GM12878 (cell line): ENCODE results near the gene AATF. TPM values are rescaled to one million over a fixed set of nuclear protein-coding genes. Genes with fewer than 3 reads are reported as not detected.

Experiments
- ATAC-seq: fragments of 200-7000 bp; cut with Tn5 transposase; 3 replicates; pipeline ENCODE4 v1.9.1; 2020; ENCODE audit warnings: mild to moderate bottlenecking, moderate library complexity
- BruUV-seq: library from RNA; stranded (reverse); fragments of 400-500 nt; replicated peaks from 2 replicates; lab custom pipeline; 2021; lab: Mats Ljungman, UMichigan
- CTCF ChIA-PET: fragments of 300-600 bp; sonication (Branson Sonifier 250); formaldehyde crosslinking; extraction: SDS; loops from one replicate; lab custom pipeline; 2021; ENCODE audit warnings: inconsistent platforms; lab: Yijun Ruan, JAX
- POLR2A ChIA-PET: fragments of 350-600 bp; formaldehyde crosslinking; extraction: SDS; loops from one replicate; lab custom pipeline; 2021; ENCODE audit warnings: inconsistent platforms; lab: Charles Lee
- RAD21 ChIA-PET: fragments of 300-600 bp; sonication (Branson Sonifier 250); formaldehyde crosslinking; loops from one replicate; lab custom pipeline; 2023; ENCODE audit warnings: antibody characterized with exemption; ENCODE audit not compliant: unreplicated experiment; lab: Charles Lee
- SMC1A ChIA-PET: fragments of 300-600 bp; sonication (Branson Sonifier 250); formaldehyde crosslinking; loops from one replicate; lab custom pipeline; 2023; ENCODE audit not compliant: unreplicated experiment, uncharacterized antibody; lab: Charles Lee
- DNase-seq: peaks from one replicate; pipeline ENCODE4 v3.0.0-alpha.2; 2011; ENCODE audit warnings: low read depth, low spot score
- FAIRE-seq: peaks from 3 replicates; lab custom pipeline; 2011; peaks lifted over from hg19 to GRCh38; lab: Jason Lieb, UNC
- H2AFZ ChIP-seq: 2 replicates; pipeline ENCODE4 v1.6.0; 2011; ENCODE audit warnings: low read depth, low read length, control low read depth; ENCODE audit not compliant: control insufficient read depth
- H3K27ac ChIP-seq: 2 replicates; pipeline ENCODE4 v1.5.1; 2011; ENCODE audit warnings: control low read depth; ENCODE audit not compliant: control insufficient read depth, insufficient read depth
- H3K27me3 ChIP-seq, 2 experiments: replicated peaks in 1 of 2; 2 replicates each; pipeline versions ENCODE4 v1.6.0 to v1.6.1; 2011; ENCODE audit warnings: low read length in 1 of 2; ENCODE audit not compliant: control insufficient read depth in 2 of 2, insufficient read depth in 2 of 2
- H3K36me3 ChIP-seq, 2 experiments: 2 replicates each; pipeline ENCODE4 v1.5.1; 2011; ENCODE audit warnings: low read length in 1 of 2; ENCODE audit not compliant: control insufficient read depth in 2 of 2, insufficient read depth in 2 of 2
- H3K4me1 ChIP-seq: 2 replicates; pipeline ENCODE4 v1.6.1; 2011; ENCODE audit warnings: mild to moderate bottlenecking, low read length, moderate library complexity, mixed read lengths; ENCODE audit not compliant: control insufficient read depth, insufficient read depth
- H3K4me2 ChIP-seq: 2 replicates; pipeline ENCODE4 v1.6.0; 2011; ENCODE audit warnings: control low read depth; ENCODE audit not compliant: control insufficient read depth, insufficient read depth
- H3K4me3 ChIP-seq: fragments of 200-600 bp; sonication (generic); 2 replicates; pipeline ENCODE4 v1.5.1; 2016
- H3K79me2 ChIP-seq: 2 replicates; pipeline ENCODE4 v1.6.0; 2011; ENCODE audit warnings: low read length; ENCODE audit not compliant: control insufficient read depth, insufficient read depth
- H3K9ac ChIP-seq: 2 replicates; pipeline ENCODE4 v1.8.0; 2011; ENCODE audit warnings: low read length, control low read depth, mixed read lengths; ENCODE audit not compliant: control insufficient read depth, insufficient read depth
- H3K9me3 ChIP-seq: replicated peaks from 3 replicates; pipeline ENCODE4 v1.5.1; 2011; ENCODE audit warnings: mild to moderate bottlenecking, low read length; ENCODE audit not compliant: control insufficient read depth, insufficient read depth
- H4K20me1 ChIP-seq: 2 replicates; pipeline ENCODE4 v1.6.0; 2011; ENCODE audit not compliant: control insufficient read depth, insufficient read depth
- DPF2 ChIP-seq: fragments of 450-650 bp; IDR thresholded peaks from 2 replicates; pipeline ENCODE4 v1.6.1; 2017; ENCODE audit warnings: mild to moderate bottlenecking
- ETV6 ChIP-seq, 2 experiments: fragments of 450-650 bp in 1 of 2; IDR thresholded peaks in 1 of 2; conservative IDR thresholded peaks in 1 of 2; 2 replicates each; pipeline ENCODE4 v1.6.1; 2014; ENCODE audit warnings: antibody characterized with exemption in 1 of 2, borderline replicate concordance in 1 of 2, low read depth in 1 of 2, mild to moderate bottlenecking in 1 of 2, moderate library complexity in 1 of 2
- IRF4 ChIP-seq: IDR thresholded peaks from 2 replicates; pipeline ENCODE4 v1.6.1; 2011; ENCODE audit warnings: low read depth, low read length
- JUND ChIP-seq: IDR thresholded peaks from 2 replicates; pipeline ENCODE4 v1.6.1; 2012; ENCODE audit warnings: low read depth, mild to moderate bottlenecking, low read length, improper control_type of control experiment, moderate library complexity
- MXI1 ChIP-seq: fragments of 150-350 bp; IDR thresholded peaks from 2 replicates; pipeline ENCODE4 v1.6.1; 2011; ENCODE audit warnings: low read depth, mild to moderate bottlenecking, inconsistent platforms, low read length, improper control_type of control experiment
- SMARCA5 ChIP-seq: fragments of 450-650 bp; IDR thresholded peaks from 2 replicates; pipeline ENCODE4 v1.6.1; 2017; ENCODE audit warnings: mild to moderate bottlenecking
- SP1 ChIP-seq: IDR thresholded peaks from one replicate; pipeline ENCODE4 v1.6.1; 2011; ENCODE audit warnings: low read depth, low read length
- TAF1 ChIP-seq: IDR thresholded peaks from 2 replicates; pipeline ENCODE4 v1.6.1; 2011; ENCODE audit warnings: mild to moderate bottlenecking, low read depth, low read length, borderline replicate concordance
- TCF3 ChIP-seq: IDR thresholded peaks from 2 replicates; pipeline ENCODE4 v1.6.1; 2012; ENCODE audit warnings: low read depth, mild to moderate bottlenecking, low read length, borderline replicate concordance; ENCODE audit not compliant: insufficient read depth
- YBX1 ChIP-seq: fragments of 450-650 bp; IDR thresholded peaks from 2 replicates; pipeline ENCODE4 v1.6.1; 2016; ENCODE audit warnings: antibody characterized with exemption
- ZNF207 ChIP-seq: fragments of 450-650 bp; IDR thresholded peaks from 2 replicates; pipeline ENCODE4 v1.6.1; 2014; ENCODE audit warnings: antibody characterized with exemption, mild to moderate bottlenecking, borderline replicate concordance
- WGBS: methylation state at CpG from one replicate; pipeline ENCODE4 v1.1.6; 2016; ENCODE audit warnings: low lambda C conversion rate; ENCODE audit not compliant: insufficient replicate concordance, insufficient coverage; ENCODE audit errors: missing lambda C conversion rate; 5-methylcytosine and 5-hydroxymethylcytosine counted together
- in situ Hi-C: fragments of 300-500 bp; cut with MboI; formaldehyde crosslinking; loops from 9 replicates; pipeline ENCODE4 v1.14.3; 2018; ENCODE audit warnings: mixed read lengths
- intact Hi-C: fragments of 100-400 bp; cut with micrococcal nuclease; formaldehyde crosslinking; loops from one replicate; pipeline ENCODE4 v1.14.2; 2022; ENCODE audit not compliant: unreplicated experiment
- polyA plus RNA-seq, 11 experiments: library from polyadenylated mRNA; depleted of rRNA in 4 of 11; unstranded in 6 of 11; stranded (reverse) in 5 of 11; fragments of >200 nt; fragmentation: Nextera tagmentation in 4 of 11; fragmentation: Illumina TruSeq in 1 of 11; extraction: Ambion mirVana in 4 of 11; extraction: Trizol in 1 of 11; gene quantifications; 1 replicate in 1 of 11; 2 replicates in 10 of 11; pipeline versions ENCODE4 v1.2.1 to v1.2.3, GENCODE V29; 2011 to 2016; ENCODE audit warnings: inconsistent platforms in 2 of 11, missing spikeins in 2 of 11, low read depth in 1 of 11
- total RNA-seq, 4 experiments: library from RNA; depleted of rRNA in 3 of 4; stranded (reverse); fragments of >200 nt in 3 of 4; fragmentation: Illumina TruSeq in 1 of 4; extraction: Trizol in 1 of 4; gene quantifications; 2 replicates each; pipeline versions ENCODE4 v1.2.1 to v1.2.3, GENCODE V29; 2013 to 2021
- TF ChIP-seq, protein P1 (sequence below): IDR thresholded peaks from 2 replicates; pipeline ENCODE4 v1.6.1; 2011; ENCODE audit warnings: borderline replicate concordance, low read depth, mild to moderate bottlenecking, moderate library complexity, mixed read lengths, low read length; ENCODE audit not compliant: insufficient read depth; ENCODE audit errors: extremely low read length
- TF ChIP-seq, protein P2 (sequence below): IDR thresholded peaks from 2 replicates; pipeline ENCODE4 v1.6.1; 2012; ENCODE audit warnings: mild to moderate bottlenecking, low read depth, low read length
- TF ChIP-seq, protein P3 (sequence below): fragments of 450-650 bp; IDR thresholded peaks from 2 replicates; pipeline ENCODE4 v1.6.1; 2016; ENCODE audit warnings: mild to moderate bottlenecking, moderate library complexity, borderline replicate concordance
- TF ChIP-seq, protein P4 (sequence below): fragments of 150-350 bp; IDR thresholded peaks from 2 replicates; pipeline ENCODE4 v1.6.1; 2014; ENCODE audit warnings: mild to moderate bottlenecking, low read depth, low read length

Gene AATF
- total and polyA plus RNA-seq, 10 of the 15 experiments (the other 5 are each of a cell fraction or from before 2014, with no cell fraction given), result 36.8 to 110 (median 77.9) TPM

DNA sequence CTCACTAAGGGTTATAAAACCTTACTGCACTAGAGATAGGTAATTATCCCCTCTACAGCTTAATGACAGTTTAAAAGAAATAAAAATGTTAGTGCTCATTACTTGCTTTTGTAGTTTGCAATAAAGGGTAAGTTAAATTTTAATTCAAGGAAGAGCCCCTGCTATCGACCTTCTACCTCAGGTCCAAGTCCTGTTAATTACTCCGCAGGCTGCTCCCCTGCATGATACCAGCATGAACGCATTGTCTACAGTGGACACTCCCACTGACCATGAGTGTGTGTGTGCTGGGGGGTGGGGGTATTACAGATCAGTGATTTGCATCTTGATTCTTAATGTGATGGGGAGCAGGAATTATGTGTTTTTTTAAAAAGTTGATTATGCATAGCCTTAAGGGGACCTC lies 103.1 kb downstream of the AATF start:
- WGBS, result 83% methylated on average over 3 of the region's 3 CpGs
- TF ChIP-seq YBX1 (no peak), TAF1 (no peak), TCF3 (no peak), SP1 (no peak), DPF2 (no peak), MXI1 (no peak), ZNF207 (no peak), JUND (no peak), ETV6 (conservative IDR thresholded peaks at IDR 0.05 in 1 of 2, IDR thresholded peaks at IDR 0.05 in 1 of 2; ENCODE audit: borderline replicate concordance in 1 of 2, low read depth in 1 of 2) (no peak), IRF4 (no peak), SMARCA5 (no peak)
- TF ChIP-seq, protein P1, sequence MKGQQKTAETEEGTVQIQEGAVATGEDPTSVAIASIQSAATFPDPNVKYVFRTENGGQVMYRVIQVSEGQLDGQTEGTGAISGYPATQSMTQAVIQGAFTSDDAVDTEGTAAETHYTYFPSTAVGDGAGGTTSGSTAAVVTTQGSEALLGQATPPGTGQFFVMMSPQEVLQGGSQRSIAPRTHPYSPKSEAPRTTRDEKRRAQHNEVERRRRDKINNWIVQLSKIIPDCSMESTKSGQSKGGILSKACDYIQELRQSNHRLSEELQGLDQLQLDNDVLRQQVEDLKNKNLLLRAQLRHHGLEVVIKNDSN, result no peak
- TF ChIP-seq, protein P2, sequence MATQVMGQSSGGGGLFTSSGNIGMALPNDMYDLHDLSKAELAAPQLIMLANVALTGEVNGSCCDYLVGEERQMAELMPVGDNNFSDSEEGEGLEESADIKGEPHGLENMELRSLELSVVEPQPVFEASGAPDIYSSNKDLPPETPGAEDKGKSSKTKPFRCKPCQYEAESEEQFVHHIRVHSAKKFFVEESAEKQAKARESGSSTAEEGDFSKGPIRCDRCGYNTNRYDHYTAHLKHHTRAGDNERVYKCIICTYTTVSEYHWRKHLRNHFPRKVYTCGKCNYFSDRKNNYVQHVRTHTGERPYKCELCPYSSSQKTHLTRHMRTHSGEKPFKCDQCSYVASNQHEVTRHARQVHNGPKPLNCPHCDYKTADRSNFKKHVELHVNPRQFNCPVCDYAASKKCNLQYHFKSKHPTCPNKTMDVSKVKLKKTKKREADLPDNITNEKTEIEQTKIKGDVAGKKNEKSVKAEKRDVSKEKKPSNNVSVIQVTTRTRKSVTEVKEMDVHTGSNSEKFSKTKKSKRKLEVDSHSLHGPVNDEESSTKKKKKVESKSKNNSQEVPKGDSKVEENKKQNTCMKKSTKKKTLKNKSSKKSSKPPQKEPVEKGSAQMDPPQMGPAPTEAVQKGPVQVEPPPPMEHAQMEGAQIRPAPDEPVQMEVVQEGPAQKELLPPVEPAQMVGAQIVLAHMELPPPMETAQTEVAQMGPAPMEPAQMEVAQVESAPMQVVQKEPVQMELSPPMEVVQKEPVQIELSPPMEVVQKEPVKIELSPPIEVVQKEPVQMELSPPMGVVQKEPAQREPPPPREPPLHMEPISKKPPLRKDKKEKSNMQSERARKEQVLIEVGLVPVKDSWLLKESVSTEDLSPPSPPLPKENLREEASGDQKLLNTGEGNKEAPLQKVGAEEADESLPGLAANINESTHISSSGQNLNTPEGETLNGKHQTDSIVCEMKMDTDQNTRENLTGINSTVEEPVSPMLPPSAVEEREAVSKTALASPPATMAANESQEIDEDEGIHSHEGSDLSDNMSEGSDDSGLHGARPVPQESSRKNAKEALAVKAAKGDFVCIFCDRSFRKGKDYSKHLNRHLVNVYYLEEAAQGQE, result no peak
- TF ChIP-seq, protein P3, sequence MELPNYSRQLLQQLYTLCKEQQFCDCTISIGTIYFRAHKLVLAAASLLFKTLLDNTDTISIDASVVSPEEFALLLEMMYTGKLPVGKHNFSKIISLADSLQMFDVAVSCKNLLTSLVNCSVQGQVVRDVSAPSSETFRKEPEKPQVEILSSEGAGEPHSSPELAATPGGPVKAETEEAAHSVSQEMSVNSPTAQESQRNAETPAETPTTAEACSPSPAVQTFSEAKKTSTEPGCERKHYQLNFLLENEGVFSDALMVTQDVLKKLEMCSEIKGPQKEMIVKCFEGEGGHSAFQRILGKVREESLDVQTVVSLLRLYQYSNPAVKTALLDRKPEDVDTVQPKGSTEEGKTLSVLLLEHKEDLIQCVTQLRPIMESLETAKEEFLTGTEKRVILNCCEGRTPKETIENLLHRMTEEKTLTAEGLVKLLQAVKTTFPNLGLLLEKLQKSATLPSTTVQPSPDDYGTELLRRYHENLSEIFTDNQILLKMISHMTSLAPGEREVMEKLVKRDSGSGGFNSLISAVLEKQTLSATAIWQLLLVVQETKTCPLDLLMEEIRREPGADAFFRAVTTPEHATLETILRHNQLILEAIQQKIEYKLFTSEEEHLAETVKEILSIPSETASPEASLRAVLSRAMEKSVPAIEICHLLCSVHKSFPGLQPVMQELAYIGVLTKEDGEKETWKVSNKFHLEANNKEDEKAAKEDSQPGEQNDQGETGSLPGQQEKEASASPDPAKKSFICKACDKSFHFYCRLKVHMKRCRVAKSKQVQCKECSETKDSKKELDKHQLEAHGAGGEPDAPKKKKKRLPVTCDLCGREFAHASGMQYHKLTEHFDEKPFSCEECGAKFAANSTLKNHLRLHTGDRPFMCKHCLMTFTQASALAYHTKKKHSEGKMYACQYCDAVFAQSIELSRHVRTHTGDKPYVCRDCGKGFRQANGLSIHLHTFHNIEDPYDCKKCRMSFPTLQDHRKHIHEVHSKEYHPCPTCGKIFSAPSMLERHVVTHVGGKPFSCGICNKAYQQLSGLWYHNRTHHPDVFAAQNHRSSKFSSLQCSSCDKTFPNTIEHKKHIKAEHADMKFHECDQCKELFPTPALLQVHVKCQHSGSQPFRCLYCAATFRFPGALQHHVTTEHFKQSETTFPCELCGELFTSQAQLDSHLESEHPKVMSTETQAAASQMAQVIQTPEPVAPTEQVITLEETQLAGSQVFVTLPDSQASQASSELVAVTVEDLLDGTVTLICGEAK, result no peak
- TF ChIP-seq, protein P4, sequence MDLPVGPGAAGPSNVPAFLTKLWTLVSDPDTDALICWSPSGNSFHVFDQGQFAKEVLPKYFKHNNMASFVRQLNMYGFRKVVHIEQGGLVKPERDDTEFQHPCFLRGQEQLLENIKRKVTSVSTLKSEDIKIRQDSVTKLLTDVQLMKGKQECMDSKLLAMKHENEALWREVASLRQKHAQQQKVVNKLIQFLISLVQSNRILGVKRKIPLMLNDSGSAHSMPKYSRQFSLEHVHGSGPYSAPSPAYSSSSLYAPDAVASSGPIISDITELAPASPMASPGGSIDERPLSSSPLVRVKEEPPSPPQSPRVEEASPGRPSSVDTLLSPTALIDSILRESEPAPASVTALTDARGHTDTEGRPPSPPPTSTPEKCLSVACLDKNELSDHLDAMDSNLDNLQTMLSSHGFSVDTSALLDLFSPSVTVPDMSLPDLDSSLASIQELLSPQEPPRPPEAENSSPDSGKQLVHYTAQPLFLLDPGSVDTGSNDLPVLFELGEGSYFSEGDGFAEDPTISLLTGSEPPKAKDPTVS, result no peak

More for the DNA sequence above, 103.1 kb downstream of the AATF start:
- Histone ChIP-seq H3K4me3 (no peak overlapping the region), H4K20me1 (no peaks in the 10 kb centered on the region), H3K4me1 (no peaks in the 10 kb centered on the region), H3K9ac (no peak overlapping the region), H3K27ac (no peak overlapping the region), H3K79me2 (no peaks in the 10 kb centered on the region), H3K36me3 (peaks cover 14 to 23% of the 10 kb centered on the region in 2 experiments), H3K27me3 (no peaks in the 10 kb centered on the region), H2AFZ (no peak overlapping the region), H3K9me3 (no peaks in the 10 kb centered on the region), H3K4me2 (no peak overlapping the region)
- ATAC-seq (no peak), FAIRE-seq (no peak), DNase-seq (no peak)
- SMC1A ChIA-PET, result interaction anchor here (1.9 kb wide), 1 partner anchor 450 kb away, joined by 5 read pairs; the partner anchor contains the start of gene MRM1
- intact Hi-C loops, result no loop called here
- in situ Hi-C loops, result loop anchor here (25.0 kb wide), 1 partner anchor 440 kb away; the partner anchor contains the start of gene MRM1
- CTCF ChIA-PET, result no interaction called here
- BruUV-seq, result no TSS peak
- POLR2A ChIA-PET, result no interaction called here
- RAD21 ChIA-PET, result no interaction called here
